ENCODE data around the gene PDK4.
"Not testable (repeated sequence)": the region's sequence is repeated elsewhere in the genome, so short reads cannot be mapped to it uniquely, and the experiment has no call there.

The PDK4 gene

DNA sequence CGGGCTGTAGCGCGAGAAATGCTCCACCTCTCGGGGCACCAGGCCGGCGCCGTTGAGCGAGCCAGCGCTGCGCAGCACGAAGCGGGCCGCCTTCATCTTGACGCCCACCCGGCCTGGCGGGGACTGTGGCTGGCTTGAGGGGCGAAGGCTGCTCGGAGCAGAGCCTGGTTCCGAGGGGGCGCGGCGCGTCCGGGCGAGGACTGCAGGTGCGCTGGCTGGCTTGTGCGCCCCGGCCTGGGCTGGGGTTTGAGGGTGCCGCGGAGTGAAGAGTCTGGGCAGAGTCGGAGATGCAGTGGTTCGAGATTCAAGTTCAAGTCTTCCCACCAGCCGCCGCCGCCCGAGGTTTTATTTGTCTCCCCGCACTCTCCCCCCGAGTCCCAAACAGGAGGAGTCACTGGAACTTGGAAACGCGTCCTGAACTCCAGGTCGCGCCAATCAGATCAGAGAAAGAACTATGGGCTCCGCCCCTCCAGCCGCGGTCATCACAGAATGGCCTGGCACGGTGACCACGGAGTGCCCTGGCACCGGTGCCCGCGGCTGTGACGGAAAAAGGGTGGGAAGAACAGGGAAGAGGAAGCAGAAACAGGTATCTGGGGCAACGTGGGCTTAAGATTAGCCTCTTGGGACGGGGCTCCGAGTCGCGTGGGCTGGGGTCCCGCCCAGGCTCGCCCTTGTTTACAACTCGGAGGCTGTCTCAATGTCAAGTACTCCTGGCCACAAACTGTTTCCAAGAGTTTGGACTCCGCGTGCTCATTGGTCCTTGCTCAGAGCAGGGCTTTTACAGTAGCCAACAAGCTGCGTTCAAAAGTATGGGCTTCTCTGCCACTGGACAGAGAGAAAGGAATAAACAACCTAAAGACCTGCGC is at the start of gene PDK4:
PDK4 (minus strand) TSS at position 319 of the 866 bp plus-strand sequence; CDS start at position 96, 223 bp downstream.
- DNase-seq: no peak

DNA sequence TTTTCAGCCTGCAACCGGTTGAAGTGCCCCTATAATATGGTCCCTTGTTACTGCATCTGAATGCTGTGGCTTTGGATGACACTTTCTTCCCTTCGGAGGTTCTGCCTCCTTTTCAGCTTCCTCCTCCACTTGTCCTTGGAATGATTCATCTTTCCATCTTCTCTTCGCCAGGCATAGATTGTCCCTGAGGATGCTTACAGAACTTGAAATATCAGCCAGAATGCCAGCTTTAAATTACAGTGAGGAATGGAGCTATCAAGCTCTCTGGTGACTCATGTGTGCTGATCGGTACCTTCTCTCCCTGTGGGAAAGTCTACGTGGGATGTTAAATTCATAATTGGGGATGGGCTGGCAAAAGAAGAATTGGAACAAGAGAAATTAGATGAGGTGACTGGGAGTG is 45.9 kb upstream of the PDK4 start:
- no peak for DNase-seq

DNA sequence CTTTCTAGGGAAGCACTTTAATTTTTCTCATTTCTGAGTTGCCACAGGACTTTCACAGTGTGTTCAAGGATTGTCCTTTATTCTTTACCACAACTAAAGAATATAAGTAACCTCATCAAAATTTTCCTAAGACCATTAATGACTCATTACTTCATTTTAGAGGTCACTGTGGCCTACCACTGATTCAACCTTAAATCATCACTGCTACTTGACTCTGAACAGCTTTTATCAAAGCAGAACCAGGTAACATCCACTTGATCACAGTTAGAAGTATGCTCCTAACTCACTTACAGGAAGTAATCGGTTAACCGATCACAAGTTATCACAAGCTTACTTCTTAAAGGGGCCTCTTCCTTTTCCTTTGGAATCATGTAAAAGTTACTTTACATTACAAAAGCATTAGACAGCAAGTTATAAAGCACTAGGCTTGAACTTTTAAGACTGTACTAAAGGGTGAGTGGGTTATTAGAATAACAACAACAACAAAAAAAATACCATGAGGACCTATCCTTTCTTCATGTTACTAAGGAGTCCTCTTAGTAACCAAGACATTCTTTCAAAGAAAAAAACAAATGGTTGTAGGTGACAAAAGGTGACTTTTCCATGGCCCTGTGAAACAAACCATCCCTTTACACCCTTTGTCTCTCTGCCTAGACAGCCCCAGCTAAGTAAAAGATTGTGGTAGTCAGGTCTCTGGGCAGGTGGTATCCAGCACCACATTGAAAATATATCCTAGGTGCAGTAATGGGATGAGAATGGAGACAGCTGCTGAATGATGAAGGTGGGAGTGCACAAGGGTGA is 40.0 kb upstream of the PDK4 start:
- no peak for DNase-seq

DNA sequence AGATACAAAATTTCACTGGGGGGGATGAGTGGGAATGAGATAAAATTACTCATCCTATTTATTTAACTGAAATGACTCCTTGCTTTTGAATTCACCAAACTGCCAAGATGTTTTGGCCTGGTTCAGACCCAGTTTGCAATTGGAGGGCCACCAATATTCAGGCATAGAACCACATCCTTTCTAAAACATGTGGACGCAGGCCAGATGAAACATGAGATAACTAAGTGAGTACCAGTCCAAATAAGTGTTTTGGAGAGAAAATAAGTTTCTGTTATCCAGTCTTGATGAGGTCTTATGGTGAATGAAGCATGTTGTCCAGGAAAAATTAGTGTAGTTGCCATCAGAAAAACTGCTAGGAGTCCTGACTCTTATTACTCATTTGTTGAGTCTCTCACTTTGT is 36.3 kb upstream of the PDK4 start:
- DNase-seq: no peak

DNA sequence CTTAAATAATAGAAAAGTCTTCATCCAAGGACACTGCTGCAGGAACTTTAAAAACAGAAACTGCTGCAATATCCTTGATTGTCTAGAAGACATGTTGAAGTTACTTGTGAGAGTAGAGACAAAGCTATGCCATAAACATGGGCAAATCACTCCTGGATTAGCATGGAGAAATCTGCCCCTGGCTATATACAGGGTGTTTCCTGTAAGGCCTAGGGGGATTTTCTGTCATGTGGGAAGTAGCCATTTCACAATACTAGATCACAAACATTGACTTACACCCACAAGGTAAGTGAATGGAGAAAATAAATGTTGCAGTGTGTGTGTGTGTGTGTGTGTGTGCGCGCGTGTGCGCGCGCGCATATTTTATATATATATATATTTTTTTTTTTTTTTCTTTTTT is 35.2 kb upstream of the PDK4 start:
- DNase-seq: no peak

DNA sequence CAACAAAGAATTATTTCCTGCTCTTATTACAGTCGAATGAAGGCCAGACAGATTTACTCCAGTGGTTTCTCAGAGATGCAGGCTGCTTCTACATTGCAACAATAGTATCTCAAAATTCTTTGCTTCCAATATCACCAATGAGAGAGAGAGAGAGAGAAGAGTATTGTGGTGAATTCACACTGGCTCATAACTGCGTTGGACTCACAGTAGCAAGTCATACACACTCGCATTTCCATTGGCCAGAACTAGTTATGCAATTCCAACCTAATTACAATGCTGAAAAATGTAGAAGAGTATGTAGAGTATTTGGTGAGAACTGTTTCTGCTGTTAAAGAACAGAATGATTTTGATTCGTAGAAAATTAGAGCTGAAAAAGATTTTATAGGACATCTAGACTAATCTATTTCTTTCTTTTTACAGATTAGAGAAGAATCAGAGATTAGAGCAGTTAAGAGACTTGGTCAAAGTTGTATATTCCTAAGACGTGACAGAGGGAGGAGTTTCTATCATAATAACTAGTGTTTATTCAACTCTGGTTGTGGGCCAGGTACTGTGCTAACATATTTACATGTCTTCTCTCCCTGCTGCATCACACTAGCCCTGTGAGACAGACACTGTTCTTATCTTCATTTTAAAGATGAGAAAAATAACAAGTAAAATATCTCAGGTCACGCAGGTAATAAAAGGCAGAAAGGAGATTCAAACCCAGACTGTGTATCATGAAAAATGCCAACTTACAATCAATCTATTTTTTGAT is 34.6 kb upstream of the PDK4 start:
- no peak for DNase-seq

DNA sequence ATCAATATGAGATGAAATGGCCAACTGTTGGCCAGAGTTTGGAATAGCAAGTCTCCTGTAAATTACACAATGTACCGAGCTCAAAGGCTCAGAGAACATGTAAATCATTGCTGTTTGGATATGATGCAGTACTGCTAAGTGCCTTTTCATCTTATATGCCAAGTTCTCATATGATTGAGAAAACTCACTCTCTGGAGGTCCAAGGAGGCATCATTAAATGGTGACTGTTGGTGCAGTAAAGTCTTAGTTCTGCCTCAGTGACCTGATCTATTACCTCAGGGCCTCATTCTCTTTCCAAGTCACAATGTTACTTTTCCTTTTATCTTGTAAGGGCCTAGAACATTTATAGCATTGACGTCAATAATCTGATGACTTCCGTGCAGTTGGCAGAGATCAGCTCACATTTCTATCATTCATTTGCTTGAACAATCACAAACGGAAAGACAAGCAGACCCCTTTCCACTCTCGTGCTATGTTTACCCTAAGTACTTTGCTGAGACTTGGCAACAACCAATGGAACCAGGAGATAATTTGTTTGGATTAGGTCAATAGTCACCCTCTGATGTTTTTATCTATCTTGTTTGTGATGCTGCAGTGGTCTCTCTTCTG is 32.6 kb upstream of the PDK4 start:
- DNase-seq: no peak

DNA sequence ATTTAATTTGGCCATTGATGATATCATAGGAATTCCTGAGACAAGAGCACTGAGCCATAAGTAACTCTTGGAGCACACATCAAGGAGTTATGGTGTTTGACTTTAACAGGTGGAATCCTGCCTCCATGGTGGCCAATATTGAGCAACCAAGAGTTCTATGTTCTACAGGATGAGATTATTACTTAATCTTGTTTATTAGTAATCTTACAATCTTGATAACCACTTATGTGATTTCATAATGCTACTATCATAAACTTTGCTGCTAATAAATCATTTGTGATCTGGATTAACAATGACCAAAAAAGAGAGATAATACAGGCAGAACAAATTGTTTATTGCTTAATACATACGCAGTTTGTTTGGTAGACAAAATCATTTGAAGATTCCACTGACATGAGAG is 27.5 kb upstream of the PDK4 start:
- no peak for DNase-seq

DNA sequence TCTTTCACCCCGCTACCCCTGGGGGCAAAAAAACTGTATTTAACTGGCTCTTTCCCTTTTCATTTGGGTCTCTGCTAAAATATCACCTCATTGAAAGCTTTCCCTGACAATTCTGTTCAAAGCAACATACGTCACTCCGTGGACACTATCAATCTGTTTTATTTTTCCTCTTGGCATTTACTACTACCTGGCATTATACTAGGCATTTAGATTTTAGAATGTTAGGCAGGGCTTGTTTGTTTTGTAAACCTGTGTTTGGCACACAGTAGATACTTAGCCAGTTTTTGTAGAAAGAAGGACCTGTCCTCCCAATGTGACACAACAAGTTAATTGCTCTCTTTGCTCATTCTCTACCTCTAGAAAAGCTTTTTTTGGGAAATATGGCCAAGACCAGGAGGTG is 26.5 kb upstream of the PDK4 start:
- no peak for DNase-seq

DNA sequence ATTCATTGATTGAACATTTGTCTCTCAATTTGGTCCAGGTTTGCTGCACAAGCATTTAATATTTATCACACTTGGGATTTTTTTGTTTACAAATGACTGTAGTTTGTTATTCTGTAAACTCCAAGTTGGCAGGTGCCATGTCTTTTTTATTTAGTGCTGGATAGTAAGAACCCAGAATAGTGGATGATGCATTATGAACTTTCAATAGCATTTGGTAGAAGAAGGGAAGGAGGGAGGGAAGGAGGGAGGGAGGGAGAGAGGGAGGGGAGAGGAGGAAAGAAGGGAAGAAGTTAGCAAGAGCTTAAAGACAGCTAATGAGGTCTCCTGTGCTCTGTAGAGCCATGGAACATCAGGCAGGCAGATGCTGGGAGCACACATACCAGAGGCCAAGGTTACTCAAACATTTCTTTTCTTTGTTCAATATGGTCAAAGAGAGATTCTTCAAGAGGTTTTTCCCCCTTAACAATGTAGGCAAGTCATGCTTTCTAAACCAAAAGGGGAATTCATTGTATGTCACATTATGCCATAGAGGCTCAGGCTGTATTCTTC is 25.8 kb upstream of the PDK4 start:
- no peak for DNase-seq

DNA sequence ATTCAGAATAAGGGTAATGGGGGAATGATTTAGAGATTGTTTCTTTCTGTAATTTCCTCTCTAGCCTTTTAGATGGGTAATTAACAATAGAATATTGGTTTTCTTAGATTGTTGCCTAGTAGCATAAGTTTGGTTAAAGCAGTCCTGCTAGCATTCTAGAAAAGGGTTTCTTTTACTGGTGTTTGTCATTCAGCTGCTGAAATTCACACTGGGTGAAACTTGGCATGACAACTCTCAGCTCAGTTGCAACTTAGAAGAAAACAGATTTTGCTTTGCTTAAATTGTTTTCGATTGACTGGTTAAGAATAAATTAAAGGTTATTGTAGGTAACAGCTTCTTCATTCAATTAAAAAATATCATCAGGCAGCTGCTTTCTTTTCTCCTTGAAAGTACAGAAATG is 25.1 kb upstream of the PDK4 start:
- no peak for DNase-seq

DNA sequence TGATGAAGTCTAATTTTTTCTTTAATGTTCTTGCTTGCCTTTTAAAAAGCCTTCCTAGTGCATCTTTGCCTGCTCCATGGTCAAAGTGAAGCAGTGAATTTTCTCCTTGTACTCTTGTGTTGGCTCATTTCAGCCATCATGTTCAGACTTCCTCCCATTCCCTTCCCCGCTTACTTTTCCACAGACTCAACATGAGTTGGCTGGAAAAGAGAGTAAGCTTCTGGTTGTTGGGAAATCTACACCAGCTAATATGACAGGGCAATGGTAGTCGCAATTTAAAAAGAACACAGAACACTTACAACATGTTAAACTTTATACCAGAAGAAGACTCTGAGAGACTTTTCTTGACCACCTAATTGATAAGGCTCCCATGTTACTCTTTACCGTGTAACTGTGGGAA is 24.3 kb upstream of the PDK4 start:
- DNase-seq: no peak

DNA sequence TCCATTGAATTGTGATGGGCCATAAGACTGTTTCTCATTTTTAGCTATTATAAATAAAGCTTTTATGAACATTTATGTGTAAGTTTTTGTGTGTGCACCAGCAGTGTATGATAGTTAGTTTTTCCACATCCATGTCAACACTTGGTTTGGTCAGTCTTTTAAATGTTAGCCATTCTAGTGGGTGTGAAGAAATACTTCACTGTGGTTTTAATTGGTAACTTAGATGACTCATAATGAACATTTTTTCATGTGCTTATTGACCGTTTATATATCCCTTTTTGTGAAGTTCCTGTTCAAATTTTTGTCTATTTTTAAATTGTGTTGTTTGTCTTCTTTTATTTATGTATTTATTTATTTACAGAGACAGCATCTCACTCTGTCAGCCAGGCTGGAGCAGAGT is 23.6 kb upstream of the PDK4 start:
- no peak for DNase-seq

DNA sequence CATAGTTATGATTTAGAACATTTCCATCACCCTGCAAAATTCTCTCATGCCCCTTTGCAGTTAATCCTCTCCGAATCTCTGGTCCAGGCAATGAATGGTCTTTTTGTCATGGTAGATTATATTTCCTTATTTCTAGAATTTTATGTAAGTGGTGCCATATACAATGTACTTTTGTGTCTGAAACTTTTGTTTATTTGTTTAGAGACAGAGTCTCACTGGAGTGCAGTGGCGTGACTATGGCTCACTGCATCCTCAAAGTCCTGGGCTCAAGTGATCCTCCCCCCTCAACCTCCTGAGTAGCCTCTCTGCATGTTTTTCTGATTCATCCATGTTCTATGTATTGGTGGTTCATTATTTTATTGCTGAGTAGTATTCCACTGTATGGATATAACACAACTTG is 23.2 kb upstream of the PDK4 start:
- DNase-seq: no peak

DNA sequence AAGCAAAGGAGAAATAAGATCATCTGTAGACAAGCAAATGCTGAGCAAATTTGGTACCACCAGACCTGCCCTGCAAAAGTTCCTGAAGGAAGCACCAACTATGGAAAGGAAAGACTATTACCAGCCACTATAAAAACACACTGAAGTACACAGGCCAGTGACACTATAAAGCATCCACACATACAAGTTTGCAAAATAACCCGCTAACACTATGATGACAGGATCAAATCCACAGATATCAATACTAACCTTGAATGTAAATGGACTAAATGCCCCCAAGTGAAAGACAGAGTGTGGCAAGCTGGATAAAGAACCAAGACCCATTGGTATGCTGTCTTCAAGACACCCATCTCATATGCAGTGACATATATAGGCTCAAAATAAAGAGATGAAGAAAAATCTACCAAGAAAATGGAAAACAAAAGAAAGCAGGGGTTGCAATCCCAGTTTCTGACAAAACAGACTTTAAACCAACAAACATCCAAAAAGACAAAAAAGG is 18.2 kb upstream of the PDK4 start:
- DNase-seq: no peak

DNA sequence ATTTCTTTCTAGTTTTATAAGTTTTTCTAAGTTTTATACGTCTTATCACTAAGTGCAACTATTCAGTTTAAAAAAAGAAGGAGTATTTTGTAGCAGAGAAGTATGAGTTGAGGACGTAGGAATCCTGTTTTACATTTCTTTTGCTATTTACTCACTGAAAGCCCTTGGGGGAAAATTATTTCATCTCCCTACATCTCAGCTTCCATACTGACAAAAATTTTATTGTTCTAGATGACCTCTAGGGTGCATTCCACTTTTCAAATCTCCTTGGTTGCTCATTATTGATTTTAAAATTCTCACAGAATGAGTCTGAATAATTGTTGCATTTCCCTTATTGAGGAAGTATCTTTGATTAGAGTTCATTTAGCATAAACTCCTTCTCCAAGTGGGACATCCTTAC is 14.9 kb upstream of the PDK4 start:
- no peak for DNase-seq

DNA sequence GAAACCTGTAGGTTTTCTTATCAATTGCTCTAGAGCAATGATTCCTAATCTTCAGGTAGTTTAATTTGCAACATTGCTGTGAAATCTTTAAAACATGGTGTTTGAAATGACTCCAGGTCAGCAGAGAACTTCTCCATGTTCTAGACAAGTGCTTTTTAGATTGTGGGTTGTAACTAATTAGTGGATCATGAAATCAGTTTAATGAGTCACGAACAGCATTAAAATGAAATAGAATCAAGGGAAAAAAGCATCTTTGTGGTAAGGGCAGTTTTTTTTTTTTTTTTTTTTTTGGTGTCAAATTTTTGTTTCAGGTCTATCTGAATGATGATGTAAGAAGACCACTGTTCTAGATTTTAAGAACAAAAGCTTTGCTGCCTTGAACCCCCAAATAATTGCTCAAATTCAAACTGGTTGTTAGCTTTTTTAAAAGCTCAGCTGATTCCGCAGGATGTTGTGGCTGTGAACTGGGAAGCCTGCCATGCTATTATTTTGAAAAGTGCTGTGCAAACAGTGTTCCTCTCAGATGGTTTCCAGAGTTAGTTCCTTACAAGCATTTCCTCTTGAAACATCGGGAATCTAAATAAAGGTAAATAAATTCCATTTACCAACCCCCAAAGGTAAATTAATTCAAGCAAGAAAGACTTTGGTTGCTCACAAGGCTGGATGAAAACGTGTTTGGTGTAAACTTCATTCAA is 13.1 kb upstream of the PDK4 start:
- DNase-seq: no peak

DNA sequence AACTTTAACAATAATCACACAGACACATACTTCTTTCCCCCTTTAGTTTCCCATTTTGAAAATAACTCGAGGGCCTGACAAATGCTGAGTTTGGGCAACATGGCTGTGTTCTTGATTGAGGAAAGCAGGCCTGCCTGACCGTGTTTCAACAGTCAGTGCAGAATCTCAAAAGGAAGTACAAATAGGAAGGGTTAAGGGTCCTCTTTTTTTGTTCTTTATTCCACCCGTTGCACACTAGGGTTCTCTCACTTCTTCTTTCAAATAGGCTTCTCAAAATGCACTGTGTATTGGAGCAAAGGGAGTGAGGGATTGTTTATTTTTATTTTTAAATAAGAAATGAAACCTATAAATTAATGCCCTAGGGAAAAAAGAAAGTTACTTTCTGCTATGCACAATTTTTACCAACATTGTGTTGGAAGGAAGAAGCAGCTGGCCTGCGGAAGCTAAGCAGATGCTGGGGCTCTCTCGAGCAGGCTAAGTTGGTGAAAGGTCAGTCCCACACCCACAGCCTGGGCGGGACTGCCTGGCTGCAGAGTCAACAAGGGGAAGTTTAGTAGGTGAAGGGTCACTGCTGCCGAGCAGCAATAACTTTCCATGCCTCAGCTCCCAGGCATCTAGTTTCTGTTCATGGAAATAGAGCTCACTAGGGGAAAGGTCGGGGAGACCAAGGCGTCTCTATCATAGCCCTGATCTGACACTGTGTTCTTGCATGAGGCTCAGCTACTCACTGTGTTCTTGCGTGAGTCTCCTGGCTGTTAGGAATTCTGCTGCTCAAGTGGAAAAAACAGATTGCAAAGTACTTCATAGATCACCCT is 12.2 kb upstream of the PDK4 start:
- no peak for DNase-seq

DNA sequence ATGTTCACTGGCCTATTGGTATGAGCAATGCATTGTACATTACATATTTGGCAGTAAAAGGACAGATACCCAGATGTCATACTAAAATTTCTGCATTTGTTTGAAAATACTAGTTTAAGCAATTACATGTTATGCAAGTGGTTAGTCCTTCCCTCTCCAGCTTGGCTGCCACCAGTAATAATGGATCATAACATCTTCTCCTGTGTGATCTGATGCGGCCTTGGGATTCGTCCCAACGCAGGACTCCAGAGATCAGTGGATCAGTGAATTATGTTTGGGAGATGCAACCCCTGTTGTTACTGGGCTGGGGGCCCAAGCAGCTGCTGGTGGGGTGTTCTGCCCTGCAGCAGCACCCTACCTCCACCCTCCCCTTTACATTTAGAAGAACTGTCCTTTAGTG is 11.2 kb upstream of the PDK4 start:
- no peak for DNase-seq

DNA sequence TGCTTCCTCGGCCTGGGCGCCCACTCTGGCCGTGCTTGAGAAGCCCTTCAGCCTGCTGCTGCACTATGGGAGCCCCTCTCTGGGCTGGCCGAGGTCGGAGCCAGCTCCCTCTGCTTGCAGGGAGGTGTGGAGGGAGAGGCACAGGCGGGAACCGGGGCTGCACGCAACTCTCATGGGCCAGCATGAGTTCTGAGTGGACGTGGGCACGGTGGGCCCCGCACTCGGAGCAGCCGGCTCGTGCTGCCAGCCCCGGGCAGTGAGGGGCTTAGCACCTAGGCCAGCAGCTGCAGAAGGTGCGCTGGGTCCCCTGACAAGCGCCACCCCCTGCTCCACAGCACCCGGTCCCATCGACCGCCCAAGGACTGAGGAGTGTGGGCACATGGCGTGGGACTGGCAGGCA is 9.0 kb upstream of the PDK4 start:
- DNase-seq: no peak

DNA sequence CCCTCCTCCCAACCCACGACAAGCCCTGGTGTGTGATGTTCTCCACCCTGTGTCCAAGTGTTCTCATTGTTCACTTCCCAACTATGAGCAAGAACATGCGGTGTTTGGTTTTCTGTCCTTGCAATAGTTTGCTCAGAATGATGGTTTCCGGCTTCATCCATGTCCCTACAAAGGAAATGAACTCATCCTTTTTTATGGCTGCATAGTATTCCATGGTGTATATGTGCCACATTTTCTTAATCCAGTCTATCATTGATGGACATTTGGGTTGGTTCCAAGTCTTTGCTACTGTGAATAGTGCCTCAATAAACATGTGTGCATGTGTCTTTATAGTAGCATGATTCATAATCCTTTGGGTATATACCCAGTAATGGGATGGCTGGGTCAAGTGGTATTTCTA is 8.5 kb upstream of the PDK4 start:
- DNase-seq: not testable (repeated sequence)
